SK-N-SH (cell line): ENCODE results near the gene NRG3. TPM values are rescaled to one million over a fixed set of nuclear protein-coding genes. Genes with fewer than 3 reads are reported as not detected.
"Not testable (repeated sequence)": the region's sequence is repeated elsewhere in the genome, so short reads cannot be mapped to it uniquely, and the experiment has no call there.

ENCODE experiments used
- CTCF ChIA-PET: fragments of 300-600, 350-600 bp; formaldehyde crosslinking; extraction: SDS; loops from one replicate; lab custom pipeline; 2021; lab: Yijun Ruan, JAX
- POLR2A ChIA-PET: fragments of 350-600 bp; sonication (Branson Sonifier 250); formaldehyde crosslinking; extraction: SDS; loops from one replicate; lab custom pipeline; 2020; ENCODE audit warnings: antibody characterized with exemption, inconsistent platforms; lab: Yijun Ruan, JAX
- DNase-seq: peaks from one replicate; pipeline ENCODE4 v3.0.0; 2012
- H2AFZ ChIP-seq: fragments of 200-600 bp; sonication (generic); 2 replicates; pipeline ENCODE4 v1.8.1; 2016; ENCODE audit warnings: antibody characterized with exemption, mild to moderate bottlenecking, low read depth
- H3F3A ChIP-seq: fragments of 200-600 bp; sonication (generic); replicated peaks from 2 replicates; pipeline ENCODE3; 2016; ENCODE audit warnings: antibody characterized with exemption, mild to moderate bottlenecking; ENCODE audit not compliant: insufficient read depth
- H3K27ac ChIP-seq, 2 experiments: fragments of 200-500 bp in 1 of 2; fragments of 200-600 bp in 1 of 2; sonication (Bioruptor generic) in 1 of 2; sonication (generic), shearing (Covaris generic) in 1 of 2; 2 replicates each; pipeline versions ENCODE4 v1.5.1 to v1.6.1; 2014 to 2016; ENCODE audit warnings: low read depth in 2 of 2, inconsistent platforms in 1 of 2, low read length in 1 of 2, mild to moderate bottlenecking in 1 of 2, mixed read lengths in 1 of 2
- H3K27me3 ChIP-seq: fragments of 200-600 bp; sonication (generic), shearing (Covaris generic); 2 replicates; pipeline ENCODE4 v1.6.1; 2016; ENCODE audit warnings: mixed run types; ENCODE audit not compliant: insufficient read depth
- H3K36me3 ChIP-seq, 2 experiments: fragments of 200-500 bp in 1 of 2; fragments of 200-600 bp in 1 of 2; sonication (Bioruptor generic) in 1 of 2; sonication (generic) in 1 of 2; replicated peaks in 1 of 2; 2 replicates each; pipeline versions ENCODE3 to v1.5.1; 2014 to 2016; ENCODE audit warnings: low read length in 1 of 2, mild to moderate bottlenecking in 1 of 2; ENCODE audit not compliant: insufficient read depth in 2 of 2, control insufficient read depth in 1 of 2
- H3K4me1 ChIP-seq, 2 experiments: fragments of 200-500 bp in 1 of 2; fragments of 200-600 bp in 1 of 2; sonication (Bioruptor generic) in 1 of 2; sonication (generic), shearing (Covaris generic) in 1 of 2; 2 replicates each; pipeline versions ENCODE4 v1.5.1 to v1.6.1; 2014 to 2016; ENCODE audit warnings: low read depth in 1 of 2, low read length in 1 of 2, mixed run types in 1 of 2; ENCODE audit not compliant: insufficient read depth in 2 of 2, control insufficient read depth in 1 of 2
- H3K4me2 ChIP-seq: fragments of 200-600 bp; sonication (generic), shearing (Covaris generic); 2 replicates; pipeline ENCODE4 v1.6.1; 2017; ENCODE audit warnings: mixed run types
- H3K4me3 ChIP-seq, 2 experiments: fragments of 200-500 bp in 1 of 2; fragments of 200-600 bp in 1 of 2; sonication (Bioruptor generic) in 1 of 2; sonication (generic), shearing (Covaris generic) in 1 of 2; 2 replicates each; pipeline versions ENCODE4 v1.5.1 to v1.8.1; 2014 to 2016; ENCODE audit warnings: low read depth in 2 of 2, inconsistent platforms in 1 of 2, low read length in 1 of 2, mild to moderate bottlenecking in 1 of 2, mixed read lengths in 1 of 2, moderate library complexity in 1 of 2
- H3K79me2 ChIP-seq: fragments of 200-600 bp; sonication (generic); 2 replicates; pipeline ENCODE4 v1.8.1; 2017; ENCODE audit warnings: mild to moderate bottlenecking; ENCODE audit not compliant: insufficient read depth
- H3K9ac ChIP-seq: fragments of 200-600 bp; sonication (generic); 2 replicates; pipeline ENCODE4 v1.6.1; 2017; ENCODE audit warnings: mixed run types
- H3K9me2 ChIP-seq: fragments of 200-600 bp; sonication (generic); 2 replicates; pipeline ENCODE4 v1.6.1; 2017; ENCODE audit warnings: mixed run types
- H3K9me3 ChIP-seq: fragments of 200-600 bp; sonication (generic); 2 replicates; pipeline ENCODE4 v1.6.1; 2017; ENCODE audit warnings: mixed run types, mild to moderate bottlenecking, moderate library complexity
- H4K20me1 ChIP-seq: fragments of 200-600 bp; sonication (generic); 2 replicates; pipeline ENCODE4 v1.6.1; 2017; ENCODE audit warnings: mild to moderate bottlenecking, mixed run types; ENCODE audit not compliant: insufficient read depth
- CHD2 ChIP-seq: fragments of 150-350 bp; IDR thresholded peaks from 2 replicates; pipeline ENCODE4 v1.6.1; 2018; ENCODE audit warnings: low read length; ENCODE audit not compliant: partially characterized antibody
- EP300 ChIP-seq, 2 experiments: IDR thresholded peaks; 2 replicates each; pipeline versions ENCODE4 v1.4.0 to v1.6.1; 2012; ENCODE audit warnings: borderline replicate concordance in 1 of 2, low read depth in 1 of 2, low read length in 1 of 2
- EZH2phosphoT487 ChIP-seq: fragments of 200-600 bp; sonication (generic); IDR thresholded peaks from 2 replicates; pipeline ENCODE4 v1.6.1; 2017; ENCODE audit warnings: low read depth, mixed run types, mild to moderate bottlenecking, antibody characterized with exemption, moderate library complexity, borderline replicate concordance
- FOSL2 ChIP-seq: IDR thresholded peaks from 2 replicates; pipeline ENCODE4 v1.4.0; 2012; ENCODE audit warnings: low read depth, mild to moderate bottlenecking, moderate library complexity, borderline replicate concordance
- FOXJ3 ChIP-seq: sonication (generic); formaldehyde crosslinking; IDR thresholded peaks from 2 replicates; pipeline ENCODE4 v1.5.1; 2020; ENCODE audit warnings: mild to moderate bottlenecking, missing genetic modification reagents
- MXI1 ChIP-seq: IDR thresholded peaks from 2 replicates; pipeline ENCODE4 v1.6.1; 2012; ENCODE audit warnings: mild to moderate bottlenecking, low read depth, low read length, improper control_type of control experiment
- NFIC ChIP-seq: IDR thresholded peaks from 2 replicates; pipeline ENCODE4 v1.4.0; 2012; ENCODE audit warnings: borderline replicate concordance
- NRF1 ChIP-seq: IDR thresholded peaks from 2 replicates; pipeline ENCODE4 v1.6.1; 2012; ENCODE audit warnings: low read depth, mild to moderate bottlenecking, low read length
- SIN3A ChIP-seq: IDR thresholded peaks from 2 replicates; pipeline ENCODE4 v1.6.1; 2012; ENCODE audit warnings: low read depth, mild to moderate bottlenecking, low read length, moderate library complexity, borderline replicate concordance
- YY1 ChIP-seq: IDR thresholded peaks from 2 replicates; pipeline ENCODE4 v1.4.0; 2012; ENCODE audit warnings: low read depth, mild to moderate bottlenecking
- WGBS: methylation state at CpG from one replicate; pipeline ENCODE4 v1.1.6; 2017; ENCODE audit warnings: low lambda C conversion rate; 5-methylcytosine and 5-hydroxymethylcytosine counted together
- polyA plus RNA-seq, 3 experiments: library from polyadenylated mRNA; depleted of rRNA; stranded (reverse); fragments of >200 nt; gene quantifications; 2 replicates each; pipeline ENCODE4 v1.2.3, GENCODE V29; 2012
- TF ChIP-seq, protein P1 (sequence below): IDR thresholded peaks from 2 replicates; pipeline ENCODE4 v1.4.0; 2012; ENCODE audit warnings: low read depth
- TF ChIP-seq, protein P2 (sequence below): IDR thresholded peaks from 2 replicates; pipeline ENCODE4 v1.4.0; 2012; ENCODE audit warnings: low read depth, borderline replicate concordance
- TF ChIP-seq, protein P3 (sequence below): fragments of 200-600 bp; sonication (generic); IDR thresholded peaks from 2 replicates; pipeline ENCODE4 v1.6.1; 2017; ENCODE audit warnings: antibody characterized with exemption, mild to moderate bottlenecking, moderate library complexity
- TF ChIP-seq, protein P4 (sequence below): IDR thresholded peaks from 2 replicates; pipeline ENCODE4 v1.6.1; 2012; ENCODE audit warnings: mild to moderate bottlenecking, low read depth, low read length, moderate library complexity

NRG3 gene
- polyA plus RNA-seq, 1 of the 3 experiments (the other 2 are of a cell fraction): 0.03 TPM

DNA sequence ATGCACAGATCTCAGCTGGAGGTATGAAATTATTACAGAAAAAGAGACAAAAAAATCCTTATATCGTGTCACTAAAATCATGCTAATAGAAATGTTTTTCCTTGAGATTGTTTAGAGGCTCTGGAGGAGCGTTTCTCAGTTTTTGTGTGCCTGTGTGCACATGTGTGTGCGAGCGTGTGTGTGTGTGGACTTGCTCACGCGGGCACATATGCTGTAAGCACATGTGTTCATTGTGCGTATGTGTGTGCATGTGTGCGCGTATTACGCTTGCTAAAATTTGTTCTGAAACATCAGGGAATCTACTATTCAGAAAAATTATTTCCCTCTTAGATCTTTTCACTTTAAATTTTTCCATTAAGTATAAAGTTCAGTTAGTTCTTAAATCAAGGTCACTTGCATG, 1111.2 kb downstream of the NRG3 start:
- H3K4me3 ChIP-seq: no peak overlapping the region
- 87% methylated on average over 10 of the region's 10 CpGs for WGBS
- DNase-seq: no peak
- no peaks in the 10 kb centered on the region for H3K9me3 ChIP-seq
- H3K9me2 ChIP-seq: no peaks in the 10 kb centered on the region
- POLR2A ChIA-PET: no interaction called here
- H3K4me1 ChIP-seq: peaks cover 4 to 16% of the 10 kb centered on the region in 2 experiments
- H3K4me2 ChIP-seq: no peak overlapping the region
- CTCF ChIA-PET: interaction anchor here (0.7 kb wide), 1 partner anchor 601 kb away, joined by 3 read pairs; no protein-coding TSS in a partner anchor
- no peak overlapping the region for H3K27ac ChIP-seq
- no peaks in the 10 kb centered on the region for H3K79me2 ChIP-seq
- H3K27me3 ChIP-seq: no peaks in the 10 kb centered on the region
- no peak overlapping the region for H3K9ac ChIP-seq
- no peak overlapping the region for H2AFZ ChIP-seq
- TF ChIP-seq, protein P1, sequence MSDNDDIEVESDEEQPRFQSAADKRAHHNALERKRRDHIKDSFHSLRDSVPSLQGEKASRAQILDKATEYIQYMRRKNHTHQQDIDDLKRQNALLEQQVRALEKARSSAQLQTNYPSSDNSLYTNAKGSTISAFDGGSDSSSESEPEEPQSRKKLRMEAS: no peak
- TF ChIP-seq MXI1: no peak
- no peak for TF ChIP-seq NFIC
- TF ChIP-seq CHD2: no peak
- TF ChIP-seq FOXJ3 (CRISPR knock-in tag): no peak
- TF ChIP-seq, protein P2, sequence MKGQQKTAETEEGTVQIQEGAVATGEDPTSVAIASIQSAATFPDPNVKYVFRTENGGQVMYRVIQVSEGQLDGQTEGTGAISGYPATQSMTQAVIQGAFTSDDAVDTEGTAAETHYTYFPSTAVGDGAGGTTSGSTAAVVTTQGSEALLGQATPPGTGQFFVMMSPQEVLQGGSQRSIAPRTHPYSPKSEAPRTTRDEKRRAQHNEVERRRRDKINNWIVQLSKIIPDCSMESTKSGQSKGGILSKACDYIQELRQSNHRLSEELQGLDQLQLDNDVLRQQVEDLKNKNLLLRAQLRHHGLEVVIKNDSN: no peak
- no peak for TF ChIP-seq EP300 (IDR thresholded peaks at IDR 0.05; ENCODE audit: borderline replicate concordance in 1 of 2, low read depth in 1 of 2, low read length in 1 of 2)
- TF ChIP-seq FOSL2: no peak
- TF ChIP-seq, protein P3, sequence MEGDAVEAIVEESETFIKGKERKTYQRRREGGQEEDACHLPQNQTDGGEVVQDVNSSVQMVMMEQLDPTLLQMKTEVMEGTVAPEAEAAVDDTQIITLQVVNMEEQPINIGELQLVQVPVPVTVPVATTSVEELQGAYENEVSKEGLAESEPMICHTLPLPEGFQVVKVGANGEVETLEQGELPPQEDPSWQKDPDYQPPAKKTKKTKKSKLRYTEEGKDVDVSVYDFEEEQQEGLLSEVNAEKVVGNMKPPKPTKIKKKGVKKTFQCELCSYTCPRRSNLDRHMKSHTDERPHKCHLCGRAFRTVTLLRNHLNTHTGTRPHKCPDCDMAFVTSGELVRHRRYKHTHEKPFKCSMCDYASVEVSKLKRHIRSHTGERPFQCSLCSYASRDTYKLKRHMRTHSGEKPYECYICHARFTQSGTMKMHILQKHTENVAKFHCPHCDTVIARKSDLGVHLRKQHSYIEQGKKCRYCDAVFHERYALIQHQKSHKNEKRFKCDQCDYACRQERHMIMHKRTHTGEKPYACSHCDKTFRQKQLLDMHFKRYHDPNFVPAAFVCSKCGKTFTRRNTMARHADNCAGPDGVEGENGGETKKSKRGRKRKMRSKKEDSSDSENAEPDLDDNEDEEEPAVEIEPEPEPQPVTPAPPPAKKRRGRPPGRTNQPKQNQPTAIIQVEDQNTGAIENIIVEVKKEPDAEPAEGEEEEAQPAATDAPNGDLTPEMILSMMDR: no peak
- TF ChIP-seq YY1: no peak
- TF ChIP-seq, protein P4, sequence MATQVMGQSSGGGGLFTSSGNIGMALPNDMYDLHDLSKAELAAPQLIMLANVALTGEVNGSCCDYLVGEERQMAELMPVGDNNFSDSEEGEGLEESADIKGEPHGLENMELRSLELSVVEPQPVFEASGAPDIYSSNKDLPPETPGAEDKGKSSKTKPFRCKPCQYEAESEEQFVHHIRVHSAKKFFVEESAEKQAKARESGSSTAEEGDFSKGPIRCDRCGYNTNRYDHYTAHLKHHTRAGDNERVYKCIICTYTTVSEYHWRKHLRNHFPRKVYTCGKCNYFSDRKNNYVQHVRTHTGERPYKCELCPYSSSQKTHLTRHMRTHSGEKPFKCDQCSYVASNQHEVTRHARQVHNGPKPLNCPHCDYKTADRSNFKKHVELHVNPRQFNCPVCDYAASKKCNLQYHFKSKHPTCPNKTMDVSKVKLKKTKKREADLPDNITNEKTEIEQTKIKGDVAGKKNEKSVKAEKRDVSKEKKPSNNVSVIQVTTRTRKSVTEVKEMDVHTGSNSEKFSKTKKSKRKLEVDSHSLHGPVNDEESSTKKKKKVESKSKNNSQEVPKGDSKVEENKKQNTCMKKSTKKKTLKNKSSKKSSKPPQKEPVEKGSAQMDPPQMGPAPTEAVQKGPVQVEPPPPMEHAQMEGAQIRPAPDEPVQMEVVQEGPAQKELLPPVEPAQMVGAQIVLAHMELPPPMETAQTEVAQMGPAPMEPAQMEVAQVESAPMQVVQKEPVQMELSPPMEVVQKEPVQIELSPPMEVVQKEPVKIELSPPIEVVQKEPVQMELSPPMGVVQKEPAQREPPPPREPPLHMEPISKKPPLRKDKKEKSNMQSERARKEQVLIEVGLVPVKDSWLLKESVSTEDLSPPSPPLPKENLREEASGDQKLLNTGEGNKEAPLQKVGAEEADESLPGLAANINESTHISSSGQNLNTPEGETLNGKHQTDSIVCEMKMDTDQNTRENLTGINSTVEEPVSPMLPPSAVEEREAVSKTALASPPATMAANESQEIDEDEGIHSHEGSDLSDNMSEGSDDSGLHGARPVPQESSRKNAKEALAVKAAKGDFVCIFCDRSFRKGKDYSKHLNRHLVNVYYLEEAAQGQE: no peak
- TF ChIP-seq EZH2phosphoT487: no peak
- no peak for TF ChIP-seq SIN3A
- TF ChIP-seq NRF1: no peak
- H4K20me1 ChIP-seq: no peaks in the 10 kb centered on the region
- peaks cover 23% of the 10 kb centered on the region for H3F3A ChIP-seq
- no peaks in the 10 kb centered on the region for H3K36me3 ChIP-seq

DNA sequence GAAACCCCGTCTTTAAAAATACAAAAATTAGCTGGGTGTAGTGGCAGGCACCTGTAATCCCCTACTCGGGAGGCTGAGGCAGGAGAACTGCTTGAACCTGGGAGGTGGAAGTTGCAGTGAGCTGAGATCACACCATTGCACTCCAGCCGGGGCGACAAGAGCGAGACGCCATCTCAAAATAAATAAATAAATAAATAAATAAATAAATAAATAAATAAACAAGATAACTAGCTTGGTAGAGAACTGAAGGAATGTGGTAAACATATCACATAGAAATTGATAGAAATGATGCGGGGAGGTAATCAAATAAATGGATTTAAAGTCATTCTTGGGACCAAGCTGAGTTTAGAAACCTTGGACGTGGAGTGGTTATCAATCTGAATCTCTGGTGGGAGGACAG, 1131.5 kb downstream of the NRG3 start:
- WGBS: 92% methylated on average over 8 of the region's 8 CpGs

More for the DNA sequence above, 1131.5 kb downstream of the NRG3 start:
- CTCF ChIA-PET, H3K4me3 ChIP-seq, DNase-seq, H3K9ac ChIP-seq, H3K36me3 ChIP-seq, H3K4me1 ChIP-seq, H4K20me1 ChIP-seq, H3F3A ChIP-seq, H3K27ac ChIP-seq, H3K9me3 ChIP-seq, H3K27me3 ChIP-seq, H3K9me2 ChIP-seq, H3K4me2 ChIP-seq, POLR2A ChIA-PET, H2AFZ ChIP-seq, H3K79me2 ChIP-seq: not testable (repeated sequence)
